Muscle layer of colon (tissue), 2 donors: Measurements from ENCODE around the gene FNDC11.

Experiments used
- H3K27ac ChIP-seq: one replicate; pipeline ENCODE4 v1.7.0; 2013; ENCODE audit warnings: low read depth, mild to moderate bottlenecking, low read length, moderate library complexity
- H3K27me3 ChIP-seq, 2 donors: one replicate each; pipeline ENCODE4 v1.7.0; 2013; ENCODE audit warnings: low read length in 2 of 2, mild to moderate bottlenecking in 2 of 2; ENCODE audit not compliant: insufficient read depth in 2 of 2, control insufficient read depth in 1 of 2
- H3K36me3 ChIP-seq: one replicate; pipeline ENCODE4 v1.7.0; 2013; ENCODE audit warnings: mild to moderate bottlenecking, low read length; ENCODE audit not compliant: insufficient read depth
- H3K4me1 ChIP-seq: one replicate; pipeline ENCODE4 v1.7.0; 2013; ENCODE audit warnings: mild to moderate bottlenecking, low read length; ENCODE audit not compliant: insufficient read depth
- H3K4me3 ChIP-seq, 2 donors: one replicate each; pipeline ENCODE4 v1.7.0; 2013; ENCODE audit warnings: low read length in 2 of 2, low read depth in 1 of 2, mild to moderate bottlenecking in 1 of 2, moderate library complexity in 1 of 2
- H3K9ac ChIP-seq: one replicate; pipeline ENCODE4 v1.7.0; 2013; ENCODE audit warnings: low read length
- H3K9me3 ChIP-seq: one replicate; pipeline ENCODE4 v1.7.0; 2013; ENCODE audit warnings: mild to moderate bottlenecking, low read length
- donor health status: abdominal sarcoma.
- donor health status: Adenocarcinoma of cecum.

FNDC11 gene

DNA sequence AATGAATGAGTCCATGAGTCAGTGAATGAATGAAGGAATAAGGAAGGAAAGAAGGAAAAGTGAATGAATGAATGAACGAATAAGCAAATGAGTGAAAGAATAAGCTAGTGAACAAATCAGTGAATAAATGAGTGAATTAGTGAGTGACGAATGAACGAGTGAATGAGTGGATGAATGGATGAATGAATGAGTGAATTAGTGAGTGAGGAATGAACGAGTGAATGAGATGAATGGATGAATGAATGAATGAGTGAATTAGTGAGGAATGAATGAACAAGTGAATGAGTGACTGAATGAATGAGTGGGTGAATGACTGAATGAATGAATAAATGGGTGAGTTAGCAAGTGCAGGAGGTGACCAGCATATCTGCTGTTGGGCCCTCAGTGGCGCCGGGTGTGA is 10.2 kb upstream of the FNDC11 start:
- H3K4me3 ChIP-seq: no peak overlapping the region
- H3K36me3 ChIP-seq: no peaks in the 10 kb centered on the region
- H3K27me3 ChIP-seq: peaks cover 0 to 28% of the 10 kb centered on the region in 2 donors
- no peak overlapping the region for H3K27ac ChIP-seq
- no peaks in the 10 kb centered on the region for H3K4me1 ChIP-seq
- H3K9me3 ChIP-seq: no peaks in the 10 kb centered on the region
- no peak overlapping the region for H3K9ac ChIP-seq

DNA sequence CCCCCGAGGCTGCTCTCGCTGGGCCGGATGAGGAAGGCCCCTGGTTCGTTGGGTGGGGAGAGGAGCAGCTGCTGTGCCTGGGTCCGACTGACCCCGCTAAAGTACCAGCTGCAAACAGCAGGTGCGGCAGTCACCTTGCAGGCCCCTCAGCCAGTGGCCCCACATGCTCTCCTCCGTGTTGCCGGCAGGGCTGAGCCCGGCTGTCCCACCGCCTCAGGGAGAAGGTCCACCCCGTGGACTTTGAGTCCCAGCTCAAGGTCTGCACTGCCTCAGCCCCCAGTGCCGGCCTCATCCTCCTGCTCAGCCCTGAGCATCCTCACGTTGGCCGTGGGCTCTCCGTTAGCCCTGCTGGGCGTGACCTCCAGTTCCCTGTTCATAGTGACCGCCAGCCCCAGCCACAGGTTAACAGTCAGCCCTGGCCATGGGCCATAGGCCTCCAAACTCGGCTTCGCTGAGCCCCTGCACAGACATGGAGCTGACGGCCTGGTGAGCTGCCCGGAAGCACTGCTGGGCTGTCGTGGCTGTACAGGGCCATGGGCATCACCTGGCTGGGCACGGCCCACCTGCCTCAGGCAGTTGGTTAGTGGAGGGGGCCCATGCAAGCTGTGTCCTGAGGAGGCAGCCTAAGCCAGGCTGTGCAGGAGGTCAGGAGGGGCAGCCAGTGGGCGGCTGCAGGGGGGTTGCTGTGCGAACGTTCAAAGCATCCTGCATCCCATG is 9.6 kb upstream of the FNDC11 start:
- H3K36me3 ChIP-seq: no peaks in the 10 kb centered on the region
- no peak overlapping the region for H3K9ac ChIP-seq
- no peak overlapping the region for H3K27ac ChIP-seq
- no peaks in the 10 kb centered on the region for H3K4me1 ChIP-seq
- H3K9me3 ChIP-seq: no peaks in the 10 kb centered on the region
- H3K4me3 ChIP-seq: no peak overlapping the region
- peaks cover 0 to 30% of the 10 kb centered on the region in 2 donors for H3K27me3 ChIP-seq

DNA sequence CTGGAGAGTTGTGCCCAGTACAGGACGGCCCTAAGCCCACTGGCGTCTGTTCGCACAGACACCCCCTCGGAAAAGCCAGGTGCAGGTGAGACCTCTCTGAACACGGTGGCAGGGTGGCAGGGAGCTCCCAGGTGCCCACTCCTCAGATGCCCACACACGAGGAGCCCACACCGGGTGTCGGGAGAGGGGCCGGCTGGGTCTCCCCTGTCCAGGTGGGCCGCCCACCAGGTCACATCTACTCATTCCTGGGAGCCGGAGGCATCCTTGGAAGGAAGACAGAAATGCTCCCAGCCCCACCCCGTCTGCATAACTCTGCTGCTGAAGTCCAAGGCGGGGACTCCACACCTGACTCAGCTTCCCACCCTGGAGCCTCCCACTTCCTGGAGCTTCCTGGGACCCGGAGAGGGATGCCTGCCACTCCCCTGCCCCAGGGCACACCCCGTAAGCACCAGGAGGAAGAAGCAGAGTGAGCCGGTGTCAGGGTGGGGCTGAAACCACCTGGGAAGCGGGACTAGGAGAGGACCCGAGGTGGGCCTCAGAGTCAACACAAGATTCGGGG is 8.9 kb upstream of the FNDC11 start:
- H3K27ac ChIP-seq: no peak overlapping the region
- H3K4me1 ChIP-seq: no peaks in the 10 kb centered on the region
- H3K27me3 ChIP-seq: peaks cover 0 to 30% of the 10 kb centered on the region in 2 donors
- no peaks in the 10 kb centered on the region for H3K9me3 ChIP-seq
- H3K4me3 ChIP-seq: no peak overlapping the region
- no peak overlapping the region for H3K9ac ChIP-seq
- H3K36me3 ChIP-seq: no peaks in the 10 kb centered on the region

DNA sequence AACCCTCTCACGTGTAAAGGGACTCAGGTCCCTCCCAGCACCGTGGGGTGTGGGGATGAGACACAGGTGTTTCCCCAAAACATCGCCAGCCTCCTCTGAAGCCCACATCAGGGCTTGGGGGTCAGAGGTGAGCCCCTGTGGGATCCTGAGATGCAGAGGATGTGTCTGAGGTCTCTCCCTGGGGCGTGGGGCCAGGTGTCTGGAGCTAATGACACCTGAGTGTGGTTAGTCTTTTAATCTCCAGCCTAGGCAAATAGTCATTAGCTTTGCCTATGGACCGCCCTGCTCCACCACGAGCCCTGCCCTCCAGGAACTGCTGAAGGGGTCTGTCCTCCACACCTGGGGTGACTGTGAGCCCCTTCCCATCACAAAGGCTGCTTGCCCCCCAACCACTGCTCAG is 8.1 kb upstream of the FNDC11 start:
- no peaks in the 10 kb centered on the region for H3K4me1 ChIP-seq
- no peak overlapping the region for H3K27ac ChIP-seq
- no peaks in the 10 kb centered on the region for H3K36me3 ChIP-seq
- no peak overlapping the region for H3K4me3 ChIP-seq
- no peaks in the 10 kb centered on the region for H3K9me3 ChIP-seq
- peaks cover 0 to 31% of the 10 kb centered on the region in 2 donors for H3K27me3 ChIP-seq
- H3K9ac ChIP-seq: no peak overlapping the region

DNA sequence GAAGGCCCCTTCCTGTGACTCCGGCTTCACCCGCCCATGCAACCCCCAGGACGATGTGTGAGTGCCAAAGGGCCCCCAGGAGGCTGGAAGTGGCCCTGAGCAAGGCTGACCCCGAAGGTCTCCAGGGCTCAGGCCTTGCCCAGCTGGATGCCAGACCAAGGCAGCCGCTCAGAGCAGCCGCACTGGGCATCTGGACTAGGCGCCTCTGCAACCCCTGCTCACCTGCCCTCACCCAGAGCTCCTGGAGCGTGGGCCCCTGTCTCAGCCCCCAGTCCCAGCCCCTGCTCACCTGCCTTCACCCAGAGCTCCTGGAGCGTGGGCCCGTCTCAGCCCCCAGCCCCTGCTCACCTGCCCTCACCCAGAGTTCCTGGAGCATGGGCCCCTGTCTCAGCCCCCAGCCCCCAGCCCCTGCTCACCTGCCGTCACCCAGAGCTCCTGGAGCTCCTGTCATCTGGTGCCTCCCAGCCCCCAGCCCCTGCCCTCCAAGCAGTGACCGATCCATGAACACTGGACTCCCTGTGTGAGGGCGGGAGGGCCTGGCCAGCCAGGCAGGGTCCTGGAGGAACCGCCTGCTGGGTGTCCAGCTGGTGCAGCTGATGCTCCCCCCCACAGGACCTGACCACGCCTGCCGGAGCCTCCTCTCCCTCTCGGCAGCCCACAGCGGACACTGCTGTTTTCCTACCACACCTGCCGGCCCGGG is 7.6 kb upstream of the FNDC11 start:
- no peak overlapping the region for H3K4me3 ChIP-seq
- no peak overlapping the region for H3K9ac ChIP-seq
- no peak overlapping the region for H3K27ac ChIP-seq
- H3K27me3 ChIP-seq: peaks cover 0 to 34% of the 10 kb centered on the region in 2 donors
- H3K9me3 ChIP-seq: no peaks in the 10 kb centered on the region
- no peaks in the 10 kb centered on the region for H3K36me3 ChIP-seq
- no peaks in the 10 kb centered on the region for H3K4me1 ChIP-seq

DNA sequence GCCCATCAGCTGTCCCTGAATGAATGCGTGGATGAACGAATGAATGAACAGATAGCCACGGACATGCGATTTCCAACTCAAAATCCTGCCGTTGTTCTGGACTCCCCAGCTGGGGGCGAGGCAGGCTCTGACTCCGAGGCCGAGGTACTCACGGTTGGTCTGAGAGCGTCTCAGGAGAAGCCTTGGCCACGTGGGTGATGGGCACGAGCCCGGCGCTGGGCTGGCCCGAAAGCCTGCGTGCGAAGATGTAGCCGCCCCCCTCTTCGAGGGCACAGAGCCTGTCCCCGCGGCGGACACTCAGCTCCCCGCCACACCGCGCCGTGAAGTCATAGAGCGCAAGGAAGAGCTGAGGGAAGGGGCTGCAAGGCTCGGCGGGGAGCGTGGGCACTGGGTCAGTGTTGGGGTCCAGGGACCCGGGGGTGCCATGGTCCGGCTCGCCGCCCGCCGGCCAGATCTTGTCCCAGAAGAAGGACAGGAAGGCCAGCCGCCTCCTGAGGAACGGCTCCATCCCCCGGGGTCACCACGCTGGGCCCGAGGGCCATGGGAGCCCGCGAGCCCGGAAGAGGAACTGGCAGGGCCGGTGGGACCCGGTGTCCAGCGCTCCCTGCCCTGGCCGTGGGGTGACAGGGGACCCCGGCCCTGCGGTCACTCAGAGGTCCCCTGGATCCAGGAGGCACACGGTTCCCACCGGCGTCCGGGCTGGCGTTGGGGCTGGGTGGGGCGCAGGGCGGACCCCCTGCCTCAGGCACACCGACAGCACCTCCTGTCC is 6.8 kb upstream of the FNDC11 start:
- no peaks in the 10 kb centered on the region for H3K9me3 ChIP-seq
- no peak overlapping the region for H3K4me3 ChIP-seq
- H3K9ac ChIP-seq: no peak overlapping the region
- H3K36me3 ChIP-seq: no peaks in the 10 kb centered on the region
- no peak overlapping the region for H3K27ac ChIP-seq
- H3K27me3 ChIP-seq: peaks cover 0 to 34% of the 10 kb centered on the region in 2 donors
- H3K4me1 ChIP-seq: no peaks in the 10 kb centered on the region

DNA sequence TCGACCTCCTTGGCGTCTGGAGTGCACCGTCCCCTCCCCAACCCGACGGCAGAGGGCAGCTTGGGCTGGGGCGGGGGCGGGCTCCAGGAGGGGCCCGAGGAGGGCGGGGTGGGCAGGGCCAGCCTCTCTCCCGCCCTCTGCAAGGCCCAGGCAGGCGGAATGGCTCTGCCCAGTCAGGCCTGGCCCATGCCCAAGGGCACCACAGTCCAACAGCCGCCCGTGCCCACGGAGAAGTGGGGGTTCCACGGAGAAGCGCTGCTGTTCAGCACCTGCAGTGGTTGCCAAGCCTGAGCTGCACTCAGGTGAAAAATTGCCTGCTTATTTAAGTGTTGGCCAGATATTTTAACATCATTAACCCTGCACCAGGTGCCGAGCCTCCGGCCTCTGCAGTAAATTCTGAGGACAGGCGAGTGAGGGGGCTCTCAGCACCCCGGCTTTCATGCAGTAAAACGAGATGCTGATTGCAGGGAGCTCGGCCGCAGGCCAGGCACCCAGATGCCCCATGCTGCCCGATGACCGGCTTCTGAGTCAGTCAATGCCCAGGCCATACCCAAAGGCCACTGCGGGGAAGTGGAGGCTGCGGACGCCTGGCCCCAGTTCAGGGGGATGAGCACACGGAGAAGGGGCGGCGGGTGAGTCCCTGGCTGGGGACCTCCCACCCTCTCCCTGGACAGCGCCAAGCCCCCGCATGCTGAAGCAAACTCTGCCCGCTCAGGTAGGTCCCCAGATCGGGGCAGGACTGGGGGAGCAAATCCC is 6.1 kb upstream of the FNDC11 start, which contains the start of gene SRMS:
SRMS (minus strand) TSS at position 25 of the 756 bp plus-strand sequence. CDS start 286 bp downstream, outside the sequence.
- Histone ChIP-seq H3K27me3 (peaks cover 0 to 38% of the 10 kb centered on the region in 2 donors), H3K9ac (no peak within 1 kb of the TSS), H3K9me3 (no peaks in the 10 kb centered on the region), H3K36me3 (no peaks in the 10 kb centered on the region), H3K27ac (no peak within 1 kb of the TSS), H3K4me3 (no peak within 1 kb of the TSS), H3K4me1 (no peaks in the 10 kb centered on the region)

DNA sequence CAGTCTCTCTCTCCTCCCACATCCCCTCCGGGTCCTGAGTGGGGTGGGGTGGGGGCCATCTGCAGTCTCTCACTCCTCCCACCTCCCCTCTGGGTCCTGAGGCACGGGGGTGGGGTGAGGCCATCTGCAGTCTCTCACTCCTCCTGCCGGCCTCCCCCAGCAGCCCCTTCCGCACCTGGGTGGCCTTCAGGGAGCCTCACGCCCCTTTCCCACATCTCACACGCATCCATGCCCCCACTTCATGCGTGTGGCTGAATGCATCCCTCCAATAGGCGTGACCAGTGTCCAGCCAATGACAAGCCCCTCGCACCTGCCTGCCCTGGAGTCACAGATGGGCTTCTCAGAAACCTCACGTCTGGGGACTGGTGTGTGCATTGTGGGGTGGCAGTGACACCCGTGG is 5.4 kb upstream of the FNDC11 start:
- H3K36me3 ChIP-seq: no peaks in the 10 kb centered on the region
- H3K9me3 ChIP-seq: no peaks in the 10 kb centered on the region
- H3K4me3 ChIP-seq: no peak overlapping the region
- no peaks in the 10 kb centered on the region for H3K4me1 ChIP-seq
- H3K9ac ChIP-seq: no peak overlapping the region
- peaks cover 0 to 44% of the 10 kb centered on the region in 2 donors for H3K27me3 ChIP-seq
- H3K27ac ChIP-seq: no peak overlapping the region

DNA sequence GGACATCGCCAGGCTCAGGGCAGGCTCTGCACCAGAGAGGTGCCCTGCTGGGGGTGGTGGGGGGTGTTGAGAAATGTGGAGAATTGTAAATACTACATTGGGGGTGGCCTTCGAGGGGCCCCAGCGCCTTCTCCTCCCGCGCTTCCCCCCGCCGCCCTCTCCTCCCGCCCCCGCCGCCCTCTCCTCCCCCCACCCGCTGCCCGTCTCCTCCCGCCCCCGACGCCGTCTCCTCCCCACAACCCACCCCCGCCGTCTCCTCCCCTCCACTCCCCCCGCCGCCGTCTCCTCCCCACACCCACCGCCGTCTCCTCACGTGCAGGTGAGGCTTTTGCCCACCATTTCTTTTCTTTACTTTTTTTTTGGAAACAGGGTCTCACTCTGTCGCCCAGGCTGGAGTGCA is 4.9 kb upstream of the FNDC11 start:
- Histone ChIP-seq H3K9ac (no peak overlapping the region), H3K4me3 (no peak overlapping the region), H3K9me3 (no peaks in the 10 kb centered on the region), H3K36me3 (no peaks in the 10 kb centered on the region), H3K4me1 (no peaks in the 10 kb centered on the region), H3K27me3 (peaks cover 0 to 49% of the 10 kb centered on the region in 2 donors), H3K27ac (no peak overlapping the region)

DNA sequence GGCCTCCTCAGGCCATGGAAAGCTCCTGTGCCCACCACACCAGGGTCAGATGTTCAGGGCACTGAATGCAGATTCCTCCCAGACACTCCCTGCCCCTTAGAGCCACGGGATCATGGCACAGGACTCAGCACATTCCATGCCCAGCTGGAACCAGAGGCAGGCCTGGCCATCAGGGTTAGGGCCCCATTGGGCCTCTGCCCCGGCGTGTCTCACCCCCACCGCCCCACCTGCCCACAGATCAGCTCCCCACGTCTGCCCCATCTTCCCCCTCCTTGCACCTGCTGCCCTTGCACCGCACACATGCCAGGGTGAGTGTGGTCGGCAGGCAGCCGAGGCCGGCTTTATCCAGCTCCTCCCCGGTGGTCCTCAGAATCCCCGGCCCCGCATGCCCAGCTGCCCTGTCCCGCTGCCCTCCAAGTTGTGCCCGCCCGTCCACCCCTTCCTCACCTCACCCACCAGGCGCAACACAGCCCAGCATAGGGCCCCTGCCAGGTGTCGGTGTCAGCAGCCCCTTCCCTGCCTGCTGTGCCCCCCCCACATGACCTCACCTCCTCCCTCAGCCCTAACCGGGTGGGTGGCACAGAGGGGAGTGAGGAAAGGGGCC is 4.2 kb upstream of the FNDC11 start:
- no peaks in the 10 kb centered on the region for H3K36me3 ChIP-seq
- H3K27ac ChIP-seq: no peak overlapping the region
- H3K9me3 ChIP-seq: no peaks in the 10 kb centered on the region
- H3K4me1 ChIP-seq: no peaks in the 10 kb centered on the region
- H3K27me3 ChIP-seq: peaks cover 0 to 57% of the 10 kb centered on the region in 2 donors
- H3K9ac ChIP-seq: no peak overlapping the region
- H3K4me3 ChIP-seq: no peak overlapping the region
